Loucy (cell line): Measurements from ENCODE around the gene SDR9C7.

Experiments used
- H2AFZ ChIP-seq: fragments of 200-600 bp; sonication (generic); 2 replicates; pipeline ENCODE4 v1.6.0; 2016; ENCODE audit warnings: antibody characterized with exemption, mild to moderate bottlenecking, low read length, moderate library complexity
- H3F3A ChIP-seq: fragments of 200-600 bp; 2 replicates; pipeline ENCODE4 v1.6.0; 2016; ENCODE audit warnings: antibody characterized with exemption, low read depth, mild to moderate bottlenecking
- H3K27me3 ChIP-seq: fragments of 200-600 bp; sonication (generic); 2 replicates; pipeline ENCODE4 v1.6.1; 2014; ENCODE audit warnings: low read length, mild to moderate bottlenecking; ENCODE audit not compliant: insufficient read depth, poor library complexity, severe bottlenecking
- H3K36me3 ChIP-seq: fragments of 200-600 bp; sonication (generic); 2 replicates; pipeline ENCODE4 v1.6.1; 2016; ENCODE audit warnings: low read length; ENCODE audit not compliant: insufficient read depth
- H3K4me1 ChIP-seq: fragments of 200-600 bp; sonication (generic); 2 replicates; pipeline ENCODE4 v1.5.1; 2014; ENCODE audit warnings: low read length, mild to moderate bottlenecking; ENCODE audit not compliant: insufficient read depth, poor library complexity, severe bottlenecking
- H3K4me2 ChIP-seq: fragments of 200-600 bp; sonication (generic); 2 replicates; pipeline ENCODE4 v1.6.0; 2014; ENCODE audit warnings: antibody characterized with exemption, low read length, low read depth, mild to moderate bottlenecking; ENCODE audit not compliant: poor library complexity, severe bottlenecking
- H3K4me3 ChIP-seq: fragments of 200-600 bp; sonication (generic); 2 replicates; pipeline ENCODE4 v1.5.1; 2014; ENCODE audit warnings: low read length, mild to moderate bottlenecking, mixed read lengths; ENCODE audit not compliant: poor library complexity, severe bottlenecking
- H3K79me2 ChIP-seq: fragments of 200-600 bp; sonication (generic); 2 replicates; pipeline ENCODE4 v1.6.1; 2014; ENCODE audit warnings: low read length; ENCODE audit not compliant: insufficient read depth
- H3K9ac ChIP-seq: fragments of 200-600 bp; sonication (generic); 2 replicates; pipeline ENCODE4 v1.6.0; 2014; ENCODE audit warnings: mild to moderate bottlenecking, low read depth, low read length, moderate library complexity; ENCODE audit not compliant: poor library complexity, severe bottlenecking
- H3K9me2 ChIP-seq: fragments of 200-600 bp; sonication (generic); replicated peaks from 2 replicates; pipeline ENCODE4 v1.6.1; 2016; ENCODE audit warnings: low read depth, low read length, mixed read lengths
- H3K9me3 ChIP-seq: fragments of 200-600 bp; sonication (generic); 2 replicates; pipeline ENCODE4 v1.6.1; 2014; ENCODE audit warnings: mild to moderate bottlenecking, antibody characterized with exemption, low read length, low read depth; ENCODE audit not compliant: insufficient read depth
- H4K20me1 ChIP-seq: fragments of 200-600 bp; sonication (generic); 2 replicates; pipeline ENCODE4 v1.6.0; 2014; ENCODE audit warnings: antibody characterized with exemption, low read length, mild to moderate bottlenecking; ENCODE audit not compliant: insufficient read depth, poor library complexity, severe bottlenecking
- CTCF ChIP-seq: fragments of 200-600 bp; sonication (generic); conservative IDR thresholded peaks from 2 replicates; pipeline ENCODE4 v1.5.1; 2014; ENCODE audit warnings: mild to moderate bottlenecking, antibody characterized with exemption, low read length
- EZH2phosphoT487 ChIP-seq: fragments of 200-600 bp; IDR thresholded peaks from 2 replicates; pipeline ENCODE4 v1.6.1; 2018; ENCODE audit warnings: antibody characterized with exemption, mild to moderate bottlenecking, moderate library complexity, borderline replicate concordance

The SDR9C7 gene

DNA sequence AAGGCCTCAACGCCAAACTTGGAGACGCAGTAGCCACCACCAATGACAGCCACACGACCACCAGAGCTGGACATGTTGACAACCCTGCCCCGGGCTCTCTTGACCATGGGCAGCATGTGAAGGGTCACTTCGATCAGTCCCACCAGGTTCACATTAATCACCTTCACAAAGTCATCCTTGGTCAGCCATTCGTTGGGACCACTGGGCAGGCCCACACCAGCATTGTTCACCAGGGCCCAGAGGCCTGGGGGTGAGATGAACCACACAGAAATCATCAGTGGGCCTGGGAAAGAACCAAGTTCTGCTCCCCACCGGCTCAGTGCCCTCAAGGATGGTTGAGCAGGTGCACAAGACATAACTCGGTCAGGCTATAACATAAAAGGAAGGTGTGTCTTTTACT, 4.0 kb downstream of the SDR9C7 start:
- Histone ChIP-seq H3K9ac (no peak overlapping the region), H3F3A (no peaks in the 10 kb centered on the region), H2AFZ (no peak overlapping the region), H3K4me2 (no peak overlapping the region), H3K4me1 (peaks cover 17% of the 10 kb centered on the region), H3K79me2 (no peaks in the 10 kb centered on the region), H3K36me3 (no peaks in the 10 kb centered on the region), H3K4me3 (no peak overlapping the region), H3K27me3 (no peaks in the 10 kb centered on the region), H3K9me2 (no peaks in the 10 kb centered on the region), H3K9me3 (no peaks in the 10 kb centered on the region), H4K20me1 (no peaks in the 10 kb centered on the region)
- no peak for TF ChIP-seq EZH2phosphoT487
- no peak for TF ChIP-seq CTCF

DNA sequence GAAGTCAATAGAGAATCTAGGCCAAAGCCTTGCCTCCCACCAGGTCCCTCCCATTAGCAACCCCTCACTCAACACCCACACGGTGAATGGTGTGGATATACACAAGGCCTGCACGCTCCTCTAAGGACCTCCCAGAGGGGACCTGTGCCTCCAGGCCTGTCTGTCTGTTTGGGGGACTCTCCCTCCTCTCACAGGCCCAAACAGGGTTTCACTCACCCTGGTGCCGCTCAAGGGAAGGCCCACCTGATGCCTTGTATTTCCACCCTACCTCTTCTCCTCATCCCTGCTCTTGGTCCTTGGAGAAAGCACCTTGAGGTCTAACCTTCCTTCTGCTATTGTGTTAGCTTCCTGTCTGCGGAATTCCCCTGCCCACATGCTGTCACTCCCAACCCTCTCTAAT, 4.4 kb downstream of the SDR9C7 start:
- Histone ChIP-seq H3K9me2 (no peaks in the 10 kb centered on the region), H3K79me2 (no peaks in the 10 kb centered on the region), H3F3A (no peaks in the 10 kb centered on the region), H3K4me1 (peaks cover 17% of the 10 kb centered on the region), H3K9me3 (no peaks in the 10 kb centered on the region), H3K36me3 (no peaks in the 10 kb centered on the region), H2AFZ (no peak overlapping the region), H4K20me1 (no peaks in the 10 kb centered on the region), H3K27me3 (no peaks in the 10 kb centered on the region), H3K4me2 (no peak overlapping the region), H3K4me3 (no peak overlapping the region), H3K9ac (no peak overlapping the region)
- no peak for TF ChIP-seq EZH2phosphoT487
- no peak for TF ChIP-seq CTCF

DNA sequence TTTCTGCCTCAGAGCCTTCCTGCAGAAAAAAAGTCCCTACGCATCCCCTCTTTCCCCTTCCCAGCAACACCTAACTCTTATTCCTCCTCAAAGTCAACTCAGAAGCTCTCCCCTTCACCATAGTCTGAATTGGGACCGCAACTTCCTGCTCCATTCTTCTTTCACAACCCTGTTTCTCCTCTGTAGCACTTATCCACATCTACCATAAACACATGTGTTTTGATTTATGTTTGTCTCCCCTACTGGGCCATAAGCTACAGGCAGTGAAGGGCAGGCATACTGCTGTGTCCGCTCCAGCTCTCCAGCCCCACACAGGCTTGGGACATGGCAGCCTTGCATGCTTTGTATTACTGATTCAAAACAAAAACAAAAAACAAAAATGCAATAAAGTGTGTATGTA, 5.9 kb downstream of the SDR9C7 start:
- Histone ChIP-seq H2AFZ (peak overlapping the region; percentile 41; the same call in 1 of the 2 replicates), H3K9ac (no peak overlapping the region), H3F3A (no peaks in the 10 kb centered on the region), H4K20me1 (no peaks in the 10 kb centered on the region), H3K9me2 (no peaks in the 10 kb centered on the region), H3K4me2 (no peak overlapping the region), H3K27me3 (no peaks in the 10 kb centered on the region), H3K9me3 (no peaks in the 10 kb centered on the region), H3K4me3 (no peak overlapping the region), H3K4me1 (peaks cover 17% of the 10 kb centered on the region), H3K79me2 (no peaks in the 10 kb centered on the region), H3K36me3 (no peaks in the 10 kb centered on the region)
- TF ChIP-seq CTCF (no peak), EZH2phosphoT487 (no peak)
